AG09309 (cell line): ENCODE results near the gene MYOZ2.

ENCODE experiments used
- DNase-seq: peaks from one replicate; pipeline ENCODE4 v3.0.0-alpha.2; 2010; ENCODE audit warnings: low read depth
- H3K4me3 ChIP-seq: 2 replicates; pipeline ENCODE4 v1.5.1; 2011; ENCODE audit warnings: mild to moderate bottlenecking, low read depth, low read length, moderate library complexity; ENCODE audit not compliant: control insufficient read depth
- CTCF ChIP-seq: IDR thresholded peaks from 2 replicates; pipeline ENCODE4 v1.5.1; 2011; ENCODE audit warnings: mild to moderate bottlenecking, low read depth, low read length, inconsistent platforms; ENCODE audit not compliant: insufficient read depth, control insufficient read depth; ENCODE audit errors: missing control alignments

Gene MYOZ2

GRCh38 chr4:119205690-119206089, 70.1 kb downstream of the MYOZ2 start:
- no peak for TF ChIP-seq CTCF
- H3K4me3 ChIP-seq = no peak overlapping the region

GRCh38 chr4:119206178-119206577, 70.5 kb downstream of the MYOZ2 start:
- no peak for DNase-seq
- no peak for TF ChIP-seq CTCF
- H3K4me3 ChIP-seq = no peak overlapping the region

More at GRCh38 chr4:119205690-119206089, 70.1 kb downstream of the MYOZ2 start:
- DNase-seq = no peak

DNA sequence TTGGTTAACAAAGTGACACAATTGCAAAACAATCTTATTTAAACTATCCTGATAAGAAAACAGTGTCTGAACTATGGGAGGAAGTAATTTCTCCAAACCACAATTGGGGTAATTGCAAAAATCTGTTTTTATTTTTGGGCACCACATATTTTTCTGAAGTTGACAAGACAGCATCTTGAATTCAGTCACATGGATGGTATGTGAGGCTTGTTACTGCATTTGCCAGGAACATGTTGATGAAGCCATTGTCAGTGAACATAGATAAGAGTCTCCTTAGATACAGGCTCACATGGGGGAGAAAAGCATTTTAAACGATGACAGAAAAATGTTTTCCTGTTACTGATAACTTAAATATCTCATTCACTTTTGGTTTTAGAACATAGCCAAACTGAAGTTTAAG, 71.4 kb downstream of the MYOZ2 start:
- no peak for TF ChIP-seq CTCF
- no peak overlapping the region for H3K4me3 ChIP-seq
- peak; percentile 49 for DNase-seq

DNA sequence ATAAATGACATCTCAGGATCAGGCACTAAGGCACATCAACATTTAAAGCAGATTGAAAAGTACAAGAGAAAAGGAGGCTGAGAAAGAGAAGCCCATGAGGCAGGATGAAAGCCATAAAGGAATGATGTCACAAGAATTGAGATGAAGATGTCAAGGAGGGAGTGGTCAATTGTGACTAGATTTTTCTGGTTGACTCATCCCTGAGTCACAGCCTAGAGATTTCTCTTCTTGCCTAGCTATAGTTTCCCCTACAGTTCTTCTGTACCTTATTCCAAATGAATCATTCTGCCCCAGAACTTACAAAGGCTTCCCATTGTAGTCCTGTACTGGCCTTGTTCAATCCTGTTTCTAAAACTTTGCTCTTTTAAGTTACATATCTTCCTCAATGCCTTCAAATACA, 73.4 kb downstream of the MYOZ2 start:
- no peak overlapping the region for H3K4me3 ChIP-seq
- TF ChIP-seq CTCF = no peak
- DNase-seq = peak; percentile 76

DNA sequence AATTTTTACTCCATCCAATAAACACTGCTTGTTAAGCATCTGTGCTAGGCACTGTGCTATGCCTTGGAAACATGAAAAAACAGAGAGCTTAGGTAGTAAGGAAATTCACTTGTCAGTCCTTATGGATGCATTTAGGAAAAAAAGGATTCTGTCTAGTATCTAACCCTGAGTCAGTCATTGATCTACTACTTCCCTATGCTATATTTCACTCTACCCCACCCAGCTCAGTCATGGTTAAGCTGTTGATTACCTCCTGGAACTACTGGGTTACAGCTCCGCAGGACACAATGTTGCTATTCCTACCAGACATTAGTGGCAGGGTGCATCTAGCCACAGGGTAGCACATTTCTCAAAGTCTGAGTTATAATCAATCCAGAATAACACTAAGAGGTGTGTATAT, 74.0 kb downstream of the MYOZ2 start:
- TF ChIP-seq CTCF = no peak
- no peak overlapping the region for H3K4me3 ChIP-seq
- no peak for DNase-seq

GRCh38 chr4:119210775-119211174, 75.1 kb downstream of the MYOZ2 start:
- H3K4me3 ChIP-seq = no peak overlapping the region
- DNase-seq = no peak
- TF ChIP-seq CTCF = no peak

- no peak for TF ChIP-seq CTCF
- peak overlapping the region; percentile 91 for H3K4me3 ChIP-seq
- DNase-seq = no peak
Observed at GRCh38 chr4:119211867-119212233, 76.2 kb downstream of the MYOZ2 start.
